Prostate gland (tissue), 2 donors: ENCODE results near the gene MAVS.

Experiments used
- POLR2A ChIP-seq: fragments of 450-650 bp; IDR thresholded peaks from one replicate; pipeline ENCODE4 v1.6.1; 2016; ENCODE audit warnings: antibody characterized with exemption, mild to moderate bottlenecking
- POLR2AphosphoS5 ChIP-seq: sonication (generic); formaldehyde crosslinking; IDR thresholded peaks from one replicate; pipeline ENCODE4 v1.6.1; 2017; ENCODE audit warnings: antibody characterized with exemption
- TF ChIP-seq, protein P1 (sequence below), 4 experiments: fragments of 200-600 bp in 2 of 4; fragments of 450-650 bp in 2 of 4; sonication (generic) in 2 of 4; IDR thresholded peaks; 1 replicate in 3 of 4; 2 replicates in 1 of 4; pipeline ENCODE4 v1.5.1; 2016 to 2019; ENCODE audit warnings: antibody characterized with exemption in 4 of 4, mild to moderate bottlenecking in 2 of 4, moderate library complexity in 2 of 4

DNA sequence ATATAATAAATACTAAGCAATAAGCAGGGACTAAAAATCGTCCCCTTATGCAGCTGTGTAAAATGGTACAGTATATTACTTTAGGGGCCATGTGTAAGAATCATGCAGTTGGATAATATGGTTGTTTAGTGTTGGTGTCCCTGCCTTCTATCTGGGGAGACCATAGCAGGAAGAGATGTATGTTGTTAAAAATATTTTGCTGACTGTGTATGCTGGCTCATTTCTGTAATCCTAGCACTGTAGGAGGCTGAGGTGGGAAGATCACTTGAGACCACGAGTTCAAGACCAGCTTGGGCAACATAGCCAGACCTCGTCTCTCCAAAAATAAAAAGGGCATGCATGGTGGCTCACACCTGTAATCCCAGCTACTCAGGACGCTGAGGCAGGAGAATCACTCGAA, 48.2 kb downstream of the MAVS start:
- TF ChIP-seq, protein P1, sequence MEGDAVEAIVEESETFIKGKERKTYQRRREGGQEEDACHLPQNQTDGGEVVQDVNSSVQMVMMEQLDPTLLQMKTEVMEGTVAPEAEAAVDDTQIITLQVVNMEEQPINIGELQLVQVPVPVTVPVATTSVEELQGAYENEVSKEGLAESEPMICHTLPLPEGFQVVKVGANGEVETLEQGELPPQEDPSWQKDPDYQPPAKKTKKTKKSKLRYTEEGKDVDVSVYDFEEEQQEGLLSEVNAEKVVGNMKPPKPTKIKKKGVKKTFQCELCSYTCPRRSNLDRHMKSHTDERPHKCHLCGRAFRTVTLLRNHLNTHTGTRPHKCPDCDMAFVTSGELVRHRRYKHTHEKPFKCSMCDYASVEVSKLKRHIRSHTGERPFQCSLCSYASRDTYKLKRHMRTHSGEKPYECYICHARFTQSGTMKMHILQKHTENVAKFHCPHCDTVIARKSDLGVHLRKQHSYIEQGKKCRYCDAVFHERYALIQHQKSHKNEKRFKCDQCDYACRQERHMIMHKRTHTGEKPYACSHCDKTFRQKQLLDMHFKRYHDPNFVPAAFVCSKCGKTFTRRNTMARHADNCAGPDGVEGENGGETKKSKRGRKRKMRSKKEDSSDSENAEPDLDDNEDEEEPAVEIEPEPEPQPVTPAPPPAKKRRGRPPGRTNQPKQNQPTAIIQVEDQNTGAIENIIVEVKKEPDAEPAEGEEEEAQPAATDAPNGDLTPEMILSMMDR (IDR thresholded peaks at IDR 0.05) = no peak
- no peak for TF ChIP-seq POLR2A
- no peak for TF ChIP-seq POLR2AphosphoS5
